Neural crest cell (in vitro differentiated cells): Measurements from ENCODE around the gene FRMD3. TPM values are rescaled to one million over a fixed set of nuclear protein-coding genes. Genes with fewer than 3 reads are reported as not detected.

Experiments used
- DNase-seq: peaks from one replicate; pipeline ENCODE4 v3.0.0; 2021; ENCODE audit warnings: low read depth, mixed read lengths, low spot score
- H3K27ac Mint-ChIP-seq: one replicate; pipeline ENCODE4 v1.8.0; 2021; ENCODE audit warnings: mild to moderate bottlenecking, mixed read lengths; ENCODE audit not compliant: unreplicated experiment
- H3K27me3 Mint-ChIP-seq: 2 replicates; pipeline ENCODE4 v1.8.0; 2021; ENCODE audit warnings: low read depth, mild to moderate bottlenecking, mixed read lengths
- H3K36me3 Mint-ChIP-seq: 2 replicates; pipeline ENCODE4 v1.8.0; 2021; ENCODE audit warnings: low read depth, mild to moderate bottlenecking, mixed read lengths
- H3K4me1 Mint-ChIP-seq: 2 replicates; pipeline ENCODE4 v1.8.0; 2021; ENCODE audit warnings: mixed read lengths
- H3K4me3 Mint-ChIP-seq: one replicate; pipeline ENCODE4 v1.8.0; 2021; ENCODE audit warnings: mild to moderate bottlenecking, mixed read lengths
- H3K9me3 Mint-ChIP-seq: 2 replicates; pipeline ENCODE4 v1.8.0; 2021; ENCODE audit warnings: mixed read lengths
- CTCF ChIP-seq: fragments of 200-600 bp; sonication (generic); conservative IDR thresholded peaks from 2 replicates; pipeline ENCODE4 v1.5.0; 2021; ENCODE audit warnings: antibody characterized with exemption, mild to moderate bottlenecking
- total RNA-seq: library from RNA; stranded (reverse); gene quantifications from 2 replicates; pipeline ENCODE4 v1.2.1, GENCODE V29; 2021

FRMD3 gene
- total RNA-seq, 1 donor from 2014 or later = 2.3 TPM

GRCh38 chr9:83572524-83572923 is 34.3 kb upstream of the FRMD3 start:
- H3K4me1 Mint-ChIP-seq = no peaks in the 10 kb centered on the region
- H3K4me3 Mint-ChIP-seq = no peak overlapping the region
- no peaks in the 10 kb centered on the region for H3K27me3 Mint-ChIP-seq
- H3K9me3 Mint-ChIP-seq = peaks cover 8% of the 10 kb centered on the region
- no peak overlapping the region for H3K27ac Mint-ChIP-seq
- TF ChIP-seq CTCF = no peak
- H3K36me3 Mint-ChIP-seq = peaks cover 2% of the 10 kb centered on the region
- no peak for DNase-seq

- no peak for TF ChIP-seq CTCF
- Mint-ChIP-seq H3K4me3 (no peak overlapping the region), H3K9me3 (peaks cover 8% of the 10 kb centered on the region), H3K36me3 (no peaks in the 10 kb centered on the region), H3K4me1 (no peaks in the 10 kb centered on the region), H3K27ac (no peak overlapping the region), H3K27me3 (no peaks in the 10 kb centered on the region)
- no peak for DNase-seq
Measured at GRCh38 chr9:83570359-83570758, 32.2 kb upstream of the FRMD3 start.

- no peak overlapping the region for H3K4me3 Mint-ChIP-seq
- no peak for TF ChIP-seq CTCF
- no peak for DNase-seq
- H3K27me3 Mint-ChIP-seq = no peaks in the 10 kb centered on the region
- peaks cover 8% of the 10 kb centered on the region for H3K9me3 Mint-ChIP-seq
- no peaks in the 10 kb centered on the region for H3K4me1 Mint-ChIP-seq
- no peak overlapping the region for H3K27ac Mint-ChIP-seq
- no peaks in the 10 kb centered on the region for H3K36me3 Mint-ChIP-seq
Measured at GRCh38 chr9:83569326-83569725, 31.1 kb upstream of the FRMD3 start.

- DNase-seq = no peak
- Mint-ChIP-seq H3K27ac (no peak overlapping the region), H3K27me3 (no peaks in the 10 kb centered on the region), H3K4me1 (no peaks in the 10 kb centered on the region), H3K9me3 (peaks cover 10% of the 10 kb centered on the region), H3K4me3 (no peak overlapping the region), H3K36me3 (no peaks in the 10 kb centered on the region)
- no peak for TF ChIP-seq CTCF
Measured at GRCh38 chr9:83563360-83563759, 25.2 kb upstream of the FRMD3 start.

- Mint-ChIP-seq H3K27me3 (no peaks in the 10 kb centered on the region), H3K4me1 (no peaks in the 10 kb centered on the region), H3K36me3 (no peaks in the 10 kb centered on the region), H3K27ac (no peak overlapping the region), H3K9me3 (peaks cover 6% of the 10 kb centered on the region), H3K4me3 (no peak overlapping the region)
- DNase-seq = no peak
- no peak for TF ChIP-seq CTCF
Measured at GRCh38 chr9:83560169-83560826, 22.1 kb upstream of the FRMD3 start.
